ENCODE data around the gene PROS1.

DNA sequence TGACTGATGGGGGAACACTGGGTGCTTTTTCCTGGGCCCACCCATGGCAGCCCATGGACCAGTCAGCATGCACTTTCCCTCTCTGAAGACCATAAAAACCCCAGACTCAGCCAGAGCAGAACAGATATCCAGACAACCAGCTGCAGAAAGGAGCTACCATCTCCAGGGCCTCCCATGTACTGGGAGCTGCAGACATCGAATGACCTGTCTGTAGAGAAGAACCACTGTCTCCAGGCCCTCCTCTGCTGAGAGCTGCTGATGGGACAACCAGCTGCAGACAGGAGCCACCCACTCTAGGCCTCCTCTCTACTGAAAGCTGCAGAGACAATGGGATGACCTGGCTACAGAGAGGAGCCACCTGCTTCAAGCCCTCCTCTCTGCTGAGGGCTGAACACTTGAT lies 66.6 kb downstream of the PROS1 start:
- TF ChIP-seq EP300 (conservative IDR thresholded peaks at IDR 0.05; ENCODE audit: poor library complexity, severe bottlenecking), result no peak
- TF ChIP-seq, protein P1, sequence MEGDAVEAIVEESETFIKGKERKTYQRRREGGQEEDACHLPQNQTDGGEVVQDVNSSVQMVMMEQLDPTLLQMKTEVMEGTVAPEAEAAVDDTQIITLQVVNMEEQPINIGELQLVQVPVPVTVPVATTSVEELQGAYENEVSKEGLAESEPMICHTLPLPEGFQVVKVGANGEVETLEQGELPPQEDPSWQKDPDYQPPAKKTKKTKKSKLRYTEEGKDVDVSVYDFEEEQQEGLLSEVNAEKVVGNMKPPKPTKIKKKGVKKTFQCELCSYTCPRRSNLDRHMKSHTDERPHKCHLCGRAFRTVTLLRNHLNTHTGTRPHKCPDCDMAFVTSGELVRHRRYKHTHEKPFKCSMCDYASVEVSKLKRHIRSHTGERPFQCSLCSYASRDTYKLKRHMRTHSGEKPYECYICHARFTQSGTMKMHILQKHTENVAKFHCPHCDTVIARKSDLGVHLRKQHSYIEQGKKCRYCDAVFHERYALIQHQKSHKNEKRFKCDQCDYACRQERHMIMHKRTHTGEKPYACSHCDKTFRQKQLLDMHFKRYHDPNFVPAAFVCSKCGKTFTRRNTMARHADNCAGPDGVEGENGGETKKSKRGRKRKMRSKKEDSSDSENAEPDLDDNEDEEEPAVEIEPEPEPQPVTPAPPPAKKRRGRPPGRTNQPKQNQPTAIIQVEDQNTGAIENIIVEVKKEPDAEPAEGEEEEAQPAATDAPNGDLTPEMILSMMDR (IDR thresholded peaks at IDR 0.05; ENCODE audit: poor library complexity, severe bottlenecking), result no peak

All from neural cell (in vitro differentiated cells).